ENCODE measurements around the gene NXF1. TPM values are rescaled to one million over a fixed set of nuclear protein-coding genes. Genes with fewer than 3 reads are reported as not detected.

The NXF1 gene
- 21.5 and 27.1 TPM in 2 replicates for total RNA-seq (2012; rRNA removed)

- Histone ChIP-seq H3K4me1 (ENCODE audit: control insufficient read depth, insufficient read depth, low read length) (peaks cover 23% of the 10 kb centered on the region), H3K9me3 (replicated peaks; ENCODE audit: low read length) (no peaks in the 10 kb centered on the region), H3K4me2 (ENCODE audit: low read length) (peak within 1 kb of the TSS; percentile 94), H3K9ac (ENCODE audit: low read depth, low read length) (peak within 1 kb of the TSS; percentile 94), H3K4me3 (ENCODE audit: low read length) (peak within 1 kb of the TSS; percentile 87), H3K27me3 (ENCODE audit: control insufficient read depth, insufficient read depth, low read length) (no peaks in the 10 kb centered on the region), H3K36me3 (ENCODE audit: insufficient read depth, low read length) (peaks cover 31% of the 10 kb centered on the region)
Measured at GRCh38 chr11:62805076-62805892, at the start of gene NXF1. NXF1 (minus strand) TSS chr11:62805440; CDS start chr11:62805356, 84 bp downstream.

- Histone ChIP-seq H3K4me1 (ENCODE audit: control insufficient read depth, insufficient read depth, low read length) (peaks cover 29% of the 10 kb centered on the region), H3K36me3 (ENCODE audit: insufficient read depth, low read length) (peaks cover 42% of the 10 kb centered on the region), H3K4me3 (ENCODE audit: low read length) (peak overlapping the region; percentile 83), H3K9me3 (replicated peaks; ENCODE audit: low read length) (no peaks in the 10 kb centered on the region), H3K4me2 (ENCODE audit: low read length) (peak overlapping the region; percentile 89), H3K9ac (ENCODE audit: low read depth, low read length) (peak overlapping the region; percentile 86), H3K27me3 (ENCODE audit: control insufficient read depth, insufficient read depth, low read length) (no peaks in the 10 kb centered on the region)
Measured at GRCh38 chr11:62854013-62854824, 49.0 kb upstream of the NXF1 start.

GRCh38 chr11:62853279-62853965 lies 48.2 kb upstream of the NXF1 start:
- Histone ChIP-seq H3K9ac (ENCODE audit: low read depth, low read length) (peak overlapping the region; percentile 86), H3K27me3 (ENCODE audit: control insufficient read depth, insufficient read depth, low read length) (no peaks in the 10 kb centered on the region), H3K9me3 (replicated peaks; ENCODE audit: low read length) (no peaks in the 10 kb centered on the region), H3K36me3 (ENCODE audit: insufficient read depth, low read length) (peaks cover 42% of the 10 kb centered on the region), H3K4me2 (ENCODE audit: low read length) (peak overlapping the region; percentile 89), H3K4me3 (ENCODE audit: low read length) (peak overlapping the region; percentile 83), H3K4me1 (ENCODE audit: control insufficient read depth, insufficient read depth, low read length) (peaks cover 29% of the 10 kb centered on the region)

- Histone ChIP-seq H3K27me3 (ENCODE audit: control insufficient read depth, insufficient read depth, low read length) (no peaks in the 10 kb centered on the region), H3K9ac (ENCODE audit: low read depth, low read length) (peak overlapping the region; percentile 86), H3K4me3 (ENCODE audit: low read length) (peak overlapping the region; percentile 83), H3K4me1 (ENCODE audit: control insufficient read depth, insufficient read depth, low read length) (peaks cover 22% of the 10 kb centered on the region), H3K36me3 (ENCODE audit: insufficient read depth, low read length) (peaks cover 42% of the 10 kb centered on the region), H3K9me3 (replicated peaks; ENCODE audit: low read length) (no peaks in the 10 kb centered on the region), H3K4me2 (ENCODE audit: low read length) (peak overlapping the region; percentile 89)
Measured at GRCh38 chr11:62852523-62853188, 47.4 kb upstream of the NXF1 start.

GRCh38 chr11:62851807-62852522 lies 46.7 kb upstream of the NXF1 start:
- H3K4me3 ChIP-seq (ENCODE audit: low read length), result no peak overlapping the region

GRCh38 chr11:62850911-62851806 lies 45.9 kb upstream of the NXF1 start:
- Histone ChIP-seq H3K27me3 (ENCODE audit: control insufficient read depth, insufficient read depth, low read length) (no peaks in the 10 kb centered on the region), H3K4me1 (ENCODE audit: control insufficient read depth, insufficient read depth, low read length) (peaks cover 21% of the 10 kb centered on the region), H3K9ac (ENCODE audit: low read depth, low read length) (no peak overlapping the region), H3K36me3 (ENCODE audit: insufficient read depth, low read length) (peaks cover 42% of the 10 kb centered on the region), H3K9me3 (replicated peaks; ENCODE audit: low read length) (no peaks in the 10 kb centered on the region), H3K4me3 (ENCODE audit: low read length) (no peak overlapping the region), H3K4me2 (ENCODE audit: low read length) (no peak overlapping the region)

More at GRCh38 chr11:62851807-62852522, 46.7 kb upstream of the NXF1 start:
- H3K36me3 ChIP-seq (ENCODE audit: insufficient read depth, low read length), result peaks cover 42% of the 10 kb centered on the region
- H3K27me3 ChIP-seq (ENCODE audit: control insufficient read depth, insufficient read depth, low read length), result no peaks in the 10 kb centered on the region
- no peaks in the 10 kb centered on the region for H3K9me3 ChIP-seq (replicated peaks; ENCODE audit: low read length)
- peak overlapping the region; percentile 89 for H3K4me2 ChIP-seq (ENCODE audit: low read length)
- H3K4me1 ChIP-seq (ENCODE audit: control insufficient read depth, insufficient read depth, low read length), result peaks cover 21% of the 10 kb centered on the region
- H3K9ac ChIP-seq (ENCODE audit: low read depth, low read length), result no peak overlapping the region

GRCh38 chr11:62847767-62848314 lies 42.6 kb upstream of the NXF1 start:
- H3K9ac ChIP-seq (ENCODE audit: low read depth, low read length), result no peak overlapping the region
- H3K36me3 ChIP-seq (ENCODE audit: insufficient read depth, low read length), result peaks cover 17% of the 10 kb centered on the region
- H3K27me3 ChIP-seq (ENCODE audit: control insufficient read depth, insufficient read depth, low read length), result no peaks in the 10 kb centered on the region
- H3K9me3 ChIP-seq (replicated peaks; ENCODE audit: low read length), result no peaks in the 10 kb centered on the region
- no peak overlapping the region for H3K4me2 ChIP-seq (ENCODE audit: low read length)
- peaks cover 5% of the 10 kb centered on the region for H3K4me1 ChIP-seq (ENCODE audit: control insufficient read depth, insufficient read depth, low read length)
- H3K4me3 ChIP-seq (ENCODE audit: low read length), result no peak overlapping the region

- peaks cover under 1% of the 10 kb centered on the region for H3K36me3 ChIP-seq (ENCODE audit: insufficient read depth, low read length)
- H3K27me3 ChIP-seq (ENCODE audit: control insufficient read depth, insufficient read depth, low read length), result no peaks in the 10 kb centered on the region
- no peaks in the 10 kb centered on the region for H3K9me3 ChIP-seq (replicated peaks; ENCODE audit: low read length)
- no peak overlapping the region for H3K9ac ChIP-seq (ENCODE audit: low read depth, low read length)
- no peak overlapping the region for H3K4me3 ChIP-seq (ENCODE audit: low read length)
- peaks cover 9% of the 10 kb centered on the region for H3K4me1 ChIP-seq (ENCODE audit: control insufficient read depth, insufficient read depth, low read length)
- H3K4me2 ChIP-seq (ENCODE audit: low read length), result no peak overlapping the region
Measured at GRCh38 chr11:62846177-62846576, 40.9 kb upstream of the NXF1 start.

GRCh38 chr11:62844154-62844553 lies 38.9 kb upstream of the NXF1 start:
- Histone ChIP-seq H3K4me1 (ENCODE audit: control insufficient read depth, insufficient read depth, low read length) (peaks cover 9% of the 10 kb centered on the region), H3K9me3 (replicated peaks; ENCODE audit: low read length) (no peaks in the 10 kb centered on the region), H3K27me3 (ENCODE audit: control insufficient read depth, insufficient read depth, low read length) (no peaks in the 10 kb centered on the region)

More at GRCh38 chr11:62844154-62844553, 38.9 kb upstream of the NXF1 start:
- Histone ChIP-seq H3K4me3 (ENCODE audit: low read length) (no peak overlapping the region), H3K36me3 (ENCODE audit: insufficient read depth, low read length) (no peaks in the 10 kb centered on the region), H3K9ac (ENCODE audit: low read depth, low read length) (no peak overlapping the region), H3K4me2 (ENCODE audit: low read length) (no peak overlapping the region)

Measured in skeletal muscle satellite cell (primary cell).